Activated T-cell treated with anti-CD3 and anti-CD28 coated beads for 1 hour (primary cell): ENCODE results near the gene ABCB6.

Experiments
- DNase-seq: peaks from one replicate; pipeline ENCODE4 v3.0.0-alpha.2; 2020; ENCODE audit warnings: low read depth

The ABCB6 gene

GRCh38 chr2:219168932-219169331 lies 49.8 kb downstream of the ABCB6 start:
- DNase-seq, result no peak

DNA sequence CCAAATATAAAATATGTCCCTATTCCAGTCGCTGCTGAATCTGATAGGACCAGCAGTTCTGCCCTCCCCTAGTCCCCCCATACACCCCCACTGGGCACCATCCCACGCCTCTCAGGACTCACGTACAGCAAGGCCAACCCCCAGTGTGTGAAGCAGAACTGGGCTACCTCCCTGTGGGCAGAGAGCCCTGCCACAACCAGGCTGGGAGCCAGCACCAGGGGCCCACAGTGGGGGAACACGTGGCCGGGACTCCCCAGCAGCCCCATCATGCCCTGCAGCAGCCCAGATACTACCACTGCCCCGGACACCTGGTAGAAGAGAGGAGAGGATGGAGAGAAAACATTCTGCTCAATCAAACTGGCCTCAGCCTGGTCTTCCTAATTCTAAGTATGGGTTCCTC lies 50.2 kb downstream of the ABCB6 start:
- no peak for DNase-seq

DNA sequence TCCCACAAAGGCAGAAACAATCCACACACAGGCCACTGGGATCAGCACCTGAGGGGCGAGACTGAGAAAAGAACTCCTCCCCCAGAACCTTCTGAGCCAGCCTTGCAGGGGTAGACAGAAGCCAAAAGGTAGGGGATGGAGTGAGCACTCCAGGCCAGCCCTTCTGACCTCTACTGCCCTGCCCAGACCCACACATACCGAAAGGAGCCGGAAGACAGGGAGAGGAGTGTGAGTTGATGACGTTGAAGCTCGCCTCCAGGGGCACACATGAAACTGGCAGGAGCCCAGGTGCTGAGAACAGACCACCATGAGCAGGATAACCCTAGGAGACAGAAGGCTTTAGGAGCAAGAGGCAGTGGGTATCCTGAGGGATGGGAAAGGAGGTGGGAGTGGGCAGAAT lies 50.8 kb downstream of the ABCB6 start:
- DNase-seq, result no peak

- no peak for DNase-seq
Measured at GRCh38 chr2:219165058-219165911, 53.5 kb downstream of the ABCB6 start.

DNA sequence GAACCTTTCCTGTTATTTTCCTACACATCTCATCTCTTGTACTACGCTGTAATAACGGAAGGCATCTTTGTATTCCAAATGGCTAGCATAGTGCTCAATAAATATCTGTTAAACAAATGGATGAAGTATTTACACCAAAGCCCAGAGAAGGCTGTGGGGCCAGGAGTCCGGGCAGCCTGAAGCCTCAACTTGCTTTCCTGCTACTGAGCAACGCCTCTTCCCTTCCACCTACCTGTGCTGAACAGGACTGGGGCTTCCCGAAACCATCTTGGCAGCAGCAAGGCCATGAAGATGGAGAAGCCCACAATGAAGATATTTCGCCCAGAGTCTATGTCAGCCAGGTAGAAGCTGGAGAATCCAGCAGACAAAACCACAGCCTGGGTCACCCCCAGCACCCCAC lies 55.6 kb downstream of the ABCB6 start:
- no peak for DNase-seq

DNA sequence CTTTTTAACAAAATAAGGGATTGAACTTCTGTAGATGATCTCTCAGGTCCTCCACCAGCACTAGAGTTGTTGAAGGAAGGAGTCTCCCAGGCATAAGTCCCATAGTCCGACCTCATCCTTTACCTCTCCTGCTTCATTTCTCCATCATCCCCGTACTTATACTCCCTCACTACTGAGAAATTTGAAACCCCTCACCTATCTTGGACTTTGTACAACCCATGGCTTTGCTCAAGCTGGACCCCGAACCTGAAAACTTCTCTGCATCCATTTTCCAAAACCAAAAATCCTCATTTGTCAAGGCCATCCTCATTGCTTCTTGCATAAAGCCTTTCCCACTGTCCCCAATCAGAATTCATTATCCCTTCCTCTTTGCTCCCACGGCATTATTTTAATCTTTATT lies 57.7 kb downstream of the ABCB6 start:
- DNase-seq, result no peak

DNA sequence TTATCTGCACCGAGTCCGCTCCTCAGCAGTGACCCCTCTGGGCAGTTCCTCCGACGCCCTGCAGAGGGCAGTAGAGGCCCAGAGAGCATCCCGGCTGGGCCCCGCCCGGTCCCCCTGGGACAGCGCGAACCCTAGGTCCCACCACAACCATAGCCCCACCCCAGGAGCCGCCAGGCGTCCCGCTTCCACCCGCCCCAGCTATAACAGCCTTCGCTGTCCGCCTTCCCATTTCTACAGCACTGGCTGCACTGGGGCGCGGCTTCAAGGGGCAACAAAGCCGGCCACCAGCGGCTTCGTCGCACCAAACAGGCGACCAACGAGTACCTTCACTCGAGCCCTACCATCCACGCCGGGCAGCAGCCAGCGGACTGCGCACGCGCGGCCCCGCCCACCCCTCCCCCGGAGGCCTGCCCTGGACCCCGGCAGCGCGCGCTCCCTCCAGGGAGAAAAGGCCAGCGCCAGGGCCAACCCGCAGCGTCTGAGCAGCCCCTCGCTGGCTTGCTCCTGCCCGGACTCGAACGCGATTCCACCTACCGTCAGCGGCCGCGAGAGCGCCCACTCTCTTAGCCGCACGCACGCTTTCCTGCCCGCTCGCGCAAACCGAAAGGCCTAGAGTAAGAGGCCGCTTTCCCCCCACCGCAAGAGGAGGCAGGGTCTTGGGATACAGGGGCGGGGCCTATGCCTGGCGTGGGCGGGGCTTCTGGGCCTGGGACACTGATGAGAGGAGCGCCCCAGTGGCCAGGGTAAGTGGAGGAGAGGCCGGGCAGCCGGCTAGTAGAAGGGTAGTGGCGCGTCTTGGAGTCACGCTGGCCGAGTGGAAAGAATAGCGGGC lies 58.4 kb downstream of the ABCB6 start, which contains the start of gene NHEJ1:
TSS of gene NHEJ1 (minus strand) at position 630 of the 832 bp plus-strand sequence. CDS start 2,453 bp downstream, outside the sequence.
- peak; percentile 88 for DNase-seq
